Middle frontal gyrus (tissue), 1 donor: ENCODE data around the gene PROZ.

Experiments
- DNase-seq: peaks from one replicate; pipeline ENCODE4 v3.0.0-alpha.2; 2015; ENCODE audit warnings: low spot score; ENCODE audit errors: extremely low spot score

PROZ gene

GRCh38 chr13:113204378-113204734 lies 45.9 kb downstream of the PROZ start:
- DNase-seq = no peak

- no peak for DNase-seq
These were observed 47.0 kb downstream of the PROZ start for GRCh38 chr13:113205428-113205931.

DNA sequence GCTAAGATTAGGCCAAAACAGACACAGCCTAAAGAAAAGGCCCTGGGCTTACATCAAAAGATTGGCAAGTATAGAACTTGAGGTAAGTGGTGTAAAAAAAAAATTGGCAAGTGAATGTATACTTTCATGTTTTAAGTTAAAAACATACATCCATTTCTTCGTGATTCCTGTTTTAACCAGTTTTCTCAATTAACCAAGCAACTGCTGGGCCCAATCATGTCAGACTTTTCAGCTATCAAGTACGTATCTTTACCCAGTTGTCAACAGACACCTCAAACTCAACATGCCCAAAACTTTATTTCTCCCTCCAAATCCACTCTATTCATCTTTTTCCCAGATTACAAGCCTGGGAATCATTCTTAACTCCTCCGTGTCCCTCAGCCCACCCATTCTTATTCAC lies 49.0 kb downstream of the PROZ start:
- no peak for DNase-seq

DNA sequence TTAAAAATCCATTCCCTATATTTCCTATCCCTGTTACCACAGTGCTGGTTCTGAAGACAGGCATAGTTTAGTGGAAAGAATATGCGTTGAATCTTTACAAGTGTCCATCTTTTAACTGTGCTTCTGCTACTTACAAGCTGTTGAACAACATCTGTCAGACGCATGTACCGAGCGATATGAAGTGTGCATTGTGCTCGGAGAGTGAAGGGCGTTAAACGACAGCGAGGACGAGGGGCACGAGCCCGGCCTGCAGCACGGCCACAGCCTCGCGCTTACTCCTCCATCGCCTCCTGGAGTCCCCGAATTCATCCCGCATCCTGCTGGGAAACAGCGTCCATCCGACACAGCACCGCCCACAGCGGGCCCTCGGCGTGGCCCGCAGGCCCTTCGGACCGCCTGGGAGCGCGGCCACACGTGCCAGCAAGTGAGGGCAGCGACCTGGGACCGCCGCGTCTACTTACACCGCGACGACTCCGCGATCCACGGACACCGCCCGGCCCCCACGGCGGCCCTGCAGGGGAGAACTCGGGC lies 49.5 kb downstream of the PROZ start:
- no peak for DNase-seq

GRCh38 chr13:113208421-113209335 lies 50.2 kb downstream of the PROZ start, which contains the start of gene PCID2:
Gene PCID2 (minus strand): TSS chr13:113208669. CDS start chr13:113208634, 35 bp downstream.
- peak; percentile 81 for DNase-seq

- DNase-seq = no peak
These were observed 50.9 kb downstream of the PROZ start, which contains the start of gene CUL4A for GRCh38 chr13:113209336-113209758. Gene CUL4A (plus strand): TSS chr13:113209613. CDS start chr13:113209628, 15 bp downstream.

GRCh38 chr13:113209759-113210421 lies 51.4 kb downstream of the PROZ start:
- no peak for DNase-seq

GRCh38 chr13:113210833-113211232 lies 52.4 kb downstream of the PROZ start:
- no peak for DNase-seq

DNA sequence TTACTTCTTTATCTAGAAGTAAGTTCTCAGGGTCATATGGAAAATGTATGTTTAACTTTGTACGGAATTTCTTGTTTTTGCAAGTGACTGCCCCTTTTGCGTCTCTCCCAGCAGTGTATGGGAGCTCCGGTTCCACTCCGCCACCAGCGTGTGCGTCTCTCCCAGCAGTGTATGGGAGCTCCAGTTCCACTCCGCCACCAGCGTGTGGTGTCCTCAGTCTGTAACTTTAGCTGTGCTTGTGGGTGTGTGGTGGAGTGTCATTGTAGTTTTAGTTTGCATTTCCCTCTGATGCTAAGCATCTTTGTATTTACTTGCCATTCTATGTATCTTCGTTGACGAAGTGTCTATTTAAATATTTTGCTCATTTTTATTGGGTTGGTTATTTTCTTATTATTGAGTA lies 53.3 kb downstream of the PROZ start:
- DNase-seq = no peak

DNA sequence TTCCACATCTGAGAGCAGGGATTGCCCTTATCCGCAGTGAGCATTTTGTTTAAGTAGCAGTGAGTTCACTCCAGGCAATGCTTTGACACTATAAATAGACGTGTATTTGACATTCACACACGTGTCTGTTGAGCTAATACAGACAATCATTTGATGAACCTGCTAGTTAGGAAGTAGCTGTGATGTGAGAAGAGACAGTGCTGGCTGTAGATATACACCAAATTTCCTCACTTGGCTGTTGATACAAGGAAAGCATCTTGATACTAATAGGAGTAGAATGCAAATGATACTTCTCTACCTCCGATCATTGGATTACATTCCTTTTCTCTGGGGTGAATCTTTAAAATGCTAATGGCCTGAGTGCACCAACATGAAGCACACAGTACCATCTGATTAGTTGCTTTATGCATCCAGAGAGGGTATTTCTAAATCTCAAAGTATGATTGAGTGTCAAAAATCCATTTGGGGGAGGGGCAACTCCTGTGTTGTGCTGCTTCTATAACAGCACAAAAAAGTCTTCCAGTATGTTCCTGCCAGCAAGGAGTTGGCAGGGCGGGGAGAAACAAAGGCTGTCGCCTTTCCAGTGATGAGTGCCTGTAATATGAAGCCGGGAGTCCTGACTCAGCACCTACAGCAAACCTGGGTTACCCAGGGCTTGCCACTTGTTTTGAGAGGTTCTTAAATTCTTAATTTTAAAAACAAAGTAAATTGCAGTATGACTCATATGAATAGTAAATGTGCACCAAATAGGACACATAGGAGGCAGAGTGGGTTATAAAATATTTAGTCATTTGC lies 58.0 kb downstream of the PROZ start:
- DNase-seq = no peak

GRCh38 chr13:113218586-113218985 lies 60.1 kb downstream of the PROZ start:
- no peak for DNase-seq

- no peak for DNase-seq
These were observed 61.0 kb downstream of the PROZ start for GRCh38 chr13:113219256-113219940.

GRCh38 chr13:113220141-113220598 lies 61.7 kb downstream of the PROZ start:
- no peak for DNase-seq

GRCh38 chr13:113220877-113221276 lies 62.4 kb downstream of the PROZ start:
- DNase-seq = no peak
